HL-60/S4 treated with phorbol 12-myristate 13-acetate at 8.2 ng/mL for 4 days and 3 days (cell line): Measurements from ENCODE around the gene ZNF217.
"Not testable (repeated sequence)": the region's sequence is repeated elsewhere in the genome, so short reads cannot be mapped to it uniquely, and the experiment has no call there.

Source experiments
- in situ Hi-C: fragments of 300-500 bp; cut with MboI; formaldehyde crosslinking; loops from 2 replicates; pipeline ENCODE4 v1.15.0; 2022; ENCODE audit warnings: low sequenced_read_pairs

The ZNF217 gene

DNA sequence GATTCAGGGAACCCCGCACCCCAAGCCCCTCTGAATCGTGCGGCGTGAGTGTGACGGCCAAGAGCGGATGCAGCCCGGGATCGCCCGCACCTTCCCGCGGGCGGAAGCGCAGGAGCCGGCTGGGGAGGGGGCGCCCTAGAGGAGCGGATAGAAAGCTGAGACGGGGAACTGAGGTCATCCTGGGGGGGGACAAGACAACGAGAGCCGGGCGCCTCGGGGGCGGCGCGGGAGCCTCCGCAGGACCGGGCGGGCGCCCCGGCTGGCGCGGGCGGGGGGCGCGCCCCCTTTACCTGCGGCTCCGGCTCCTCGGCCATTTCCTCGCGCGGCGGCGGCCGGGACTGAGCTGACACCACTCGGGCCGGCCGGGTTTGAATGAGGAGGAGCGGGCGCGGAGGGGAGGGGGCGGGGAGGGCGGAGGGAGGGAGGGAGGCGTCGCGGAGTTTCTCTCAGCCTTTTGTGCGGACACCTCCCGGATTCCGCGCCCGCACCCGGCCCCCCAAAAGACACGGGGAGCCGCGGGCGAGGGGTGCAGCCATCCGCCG is at the start of gene ZNF217:
Gene ZNF217 (minus strand): TSS at position 374 of the 542 bp plus-strand sequence. CDS start 11,013 bp downstream, outside the sequence.
- in situ Hi-C loops, result not testable (repeated sequence)

DNA sequence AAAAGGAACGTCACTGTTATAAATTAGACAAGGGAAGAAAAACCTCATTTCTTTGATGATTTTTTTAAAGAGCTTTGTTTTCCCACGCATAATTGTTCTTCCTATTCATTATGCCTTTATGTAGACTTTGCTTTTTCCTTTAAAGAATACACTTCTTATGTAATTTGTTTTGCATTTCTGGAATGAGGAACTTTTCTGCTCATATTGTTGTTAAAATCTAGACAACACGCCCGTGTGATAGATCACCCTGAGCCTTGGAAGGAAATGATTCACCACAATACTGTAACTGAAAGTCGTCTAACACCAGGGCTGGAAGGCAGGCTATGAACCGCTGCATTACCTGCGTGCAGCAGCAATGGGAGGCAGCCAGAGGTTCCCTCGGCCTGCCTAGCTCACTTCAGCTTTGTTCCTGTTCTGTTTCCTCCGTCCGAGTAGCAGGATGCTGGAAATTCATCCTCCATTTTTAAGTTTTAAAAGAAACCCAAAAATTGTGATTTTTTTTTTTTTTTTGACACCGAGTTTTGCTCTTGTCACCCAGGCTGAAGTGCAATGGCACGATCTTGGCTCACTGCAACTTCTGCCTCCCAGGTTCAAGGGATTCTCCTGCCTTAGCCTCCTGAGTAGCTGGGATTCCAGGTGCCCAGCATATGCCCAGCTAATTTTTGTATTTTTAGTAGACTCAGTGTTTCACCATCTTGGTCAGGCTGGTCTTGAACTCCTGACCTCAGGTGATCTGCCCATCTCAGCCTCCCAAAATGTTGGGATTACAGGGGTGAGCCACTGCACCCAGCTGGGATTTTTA is 49.6 kb upstream of the ZNF217 start:
- in situ Hi-C loops, result no loop called here

DNA sequence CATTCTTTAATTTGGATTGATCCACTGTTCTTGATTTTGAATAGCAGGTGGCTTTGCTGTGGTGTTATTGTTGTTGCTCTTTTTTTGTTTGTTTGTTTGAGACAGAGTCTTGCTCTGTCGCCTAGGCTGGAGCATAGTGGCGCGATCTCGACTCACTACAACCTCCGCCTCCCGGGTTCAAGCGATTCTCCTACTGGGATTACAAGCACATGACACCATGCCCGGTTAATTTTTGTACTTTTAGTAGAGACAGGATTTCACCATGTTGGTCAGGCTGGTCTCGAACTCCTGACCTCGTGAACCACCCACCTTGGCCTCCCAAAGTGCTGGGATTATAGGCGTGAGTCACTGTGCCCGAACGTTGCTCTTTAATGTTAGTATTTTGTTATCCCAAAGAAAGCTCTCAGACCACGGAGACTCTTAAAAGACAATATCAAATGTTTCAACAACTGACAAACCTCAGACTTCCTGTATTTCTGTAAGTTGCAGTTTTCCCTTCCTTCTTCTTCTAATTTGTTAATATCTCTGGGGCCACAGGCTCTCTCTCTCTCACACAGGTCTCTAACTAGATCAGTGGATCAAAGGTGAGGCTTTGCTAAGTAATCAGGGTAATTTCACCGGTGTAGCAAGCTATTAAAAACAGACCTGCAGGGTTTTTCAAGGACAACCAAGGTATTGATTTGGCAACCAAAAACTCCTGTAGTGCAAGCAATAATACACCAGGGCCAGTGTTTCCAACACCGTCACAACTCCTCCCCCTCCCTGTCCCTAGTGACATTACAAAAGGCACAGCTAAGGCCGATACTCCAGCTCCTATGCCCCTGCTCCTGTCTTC is 48.8 kb upstream of the ZNF217 start:
- in situ Hi-C loops, result no loop called here

DNA sequence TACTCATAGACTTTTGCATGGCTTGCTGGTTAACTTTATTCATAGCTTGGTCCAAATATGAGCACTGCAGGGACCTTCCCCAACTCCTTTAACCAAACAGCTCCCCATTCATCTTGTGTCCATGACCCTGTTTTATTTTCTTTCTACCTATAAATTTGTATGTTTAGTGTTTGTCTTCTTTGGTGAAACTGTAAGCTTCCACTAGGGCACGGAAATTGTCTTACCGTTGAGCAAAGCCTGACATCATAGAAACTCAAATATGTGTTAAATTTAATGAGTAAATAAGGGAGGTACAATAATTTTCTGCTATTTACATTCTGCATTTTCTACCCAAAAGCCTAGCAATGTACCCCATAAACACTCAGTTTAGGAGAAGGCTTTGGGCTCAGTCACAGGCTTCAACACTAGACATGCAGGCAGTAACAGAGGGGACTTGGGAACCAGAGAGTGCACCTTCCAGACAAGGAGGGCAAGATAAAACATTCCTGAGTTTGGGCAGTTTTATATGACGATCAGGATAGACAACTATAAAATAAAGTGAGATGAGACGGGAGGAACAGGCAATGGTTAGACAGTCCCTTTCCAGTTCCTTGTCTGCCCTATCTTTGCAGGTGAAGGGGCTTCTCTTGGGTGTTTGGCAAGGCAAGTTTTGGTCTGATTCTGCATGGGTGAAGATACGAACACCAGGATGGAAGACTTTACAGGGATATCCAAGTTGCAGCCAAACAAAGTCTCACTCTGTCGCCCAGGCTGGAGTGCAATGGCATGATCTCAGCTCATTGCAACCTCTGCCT is 46.2 kb upstream of the ZNF217 start:
- in situ Hi-C loops, result no loop called here

DNA sequence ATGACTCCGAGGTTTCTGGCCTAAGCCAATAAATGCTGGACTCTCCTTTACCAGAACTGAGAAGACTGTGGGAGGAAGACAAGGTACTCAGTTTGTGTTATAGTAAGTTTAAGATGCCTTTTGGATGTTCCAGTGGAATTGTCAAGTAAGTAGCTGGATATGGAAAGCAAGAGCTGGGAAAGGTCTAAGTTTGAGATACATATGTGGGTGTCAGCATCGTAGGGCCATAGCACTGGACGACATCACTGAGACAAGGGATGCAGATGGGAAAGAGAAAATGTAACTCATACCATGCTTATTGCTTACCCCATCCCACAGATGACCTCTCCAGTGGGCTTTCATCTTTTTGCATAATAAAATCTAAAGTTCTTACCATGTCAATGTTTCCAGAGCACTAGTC is 45.5 kb upstream of the ZNF217 start:
- in situ Hi-C loops, result no loop called here

DNA sequence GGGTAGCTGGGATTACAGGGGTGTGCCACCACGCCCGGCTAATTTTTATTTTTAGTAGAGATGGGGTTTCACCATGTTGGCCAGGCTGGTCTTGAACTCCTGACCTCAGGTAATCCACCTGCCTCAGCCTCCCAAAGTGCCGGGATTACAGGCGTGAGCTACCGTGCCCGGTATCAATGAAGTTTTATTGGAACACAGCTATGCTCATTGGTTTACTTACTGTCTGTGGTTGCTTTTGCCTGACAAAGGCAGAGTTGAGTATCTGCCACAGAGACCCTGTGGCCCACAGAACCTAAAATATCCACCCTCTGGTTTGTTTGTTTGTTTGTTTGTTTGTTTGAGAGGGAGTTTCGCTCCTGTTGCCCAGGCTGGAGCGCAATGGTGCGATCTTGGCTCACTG is 43.7 kb upstream of the ZNF217 start:
- in situ Hi-C loops, result not testable (repeated sequence)

DNA sequence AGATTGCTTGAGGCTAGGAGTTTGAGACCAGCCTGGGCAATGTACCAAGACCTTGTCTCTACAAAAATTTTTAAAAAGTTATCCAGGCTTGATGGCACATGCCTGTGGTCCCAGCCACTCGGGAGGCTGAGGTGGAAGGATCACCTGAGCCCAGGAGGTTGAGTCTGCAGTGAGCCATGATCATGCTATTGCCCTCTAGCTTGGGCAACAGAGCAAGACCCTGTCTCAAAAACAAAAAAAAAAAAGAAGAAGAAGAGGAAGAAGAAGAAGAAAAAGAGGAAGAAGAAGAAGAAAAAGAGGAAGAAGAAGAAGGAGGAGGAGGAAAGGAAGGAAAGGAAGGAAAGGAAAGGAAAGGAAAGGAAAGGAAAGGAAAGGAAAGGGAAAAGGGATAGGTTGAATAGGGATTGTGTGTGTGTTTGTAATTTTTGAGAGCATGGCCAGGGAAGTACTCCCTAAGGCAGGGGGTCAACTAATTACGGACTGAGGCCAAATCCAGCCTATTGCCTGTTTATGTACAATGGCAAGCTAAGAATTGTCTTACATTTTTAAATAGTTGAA is 43.0 kb upstream of the ZNF217 start:
- in situ Hi-C loops, result no loop called here

DNA sequence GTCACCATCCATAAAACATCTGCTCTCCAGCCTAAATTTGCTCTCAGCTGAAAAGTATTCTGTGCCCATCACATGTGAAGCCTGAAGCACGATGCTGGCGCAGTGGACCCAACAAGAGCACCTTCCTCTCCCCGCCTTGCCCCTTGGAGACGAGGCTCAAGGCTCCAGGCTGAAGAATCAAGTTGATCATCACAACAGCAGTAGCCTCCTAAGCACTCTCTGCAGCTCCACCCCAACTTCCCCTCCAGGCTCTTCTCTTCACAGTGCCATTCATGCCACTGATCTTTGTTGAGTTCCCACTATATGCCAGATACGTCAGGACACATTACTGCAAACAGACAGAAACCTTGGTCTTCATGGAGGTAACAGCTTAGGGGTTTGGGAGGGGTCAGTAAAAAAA is 41.6 kb upstream of the ZNF217 start:
- in situ Hi-C loops, result no loop called here

DNA sequence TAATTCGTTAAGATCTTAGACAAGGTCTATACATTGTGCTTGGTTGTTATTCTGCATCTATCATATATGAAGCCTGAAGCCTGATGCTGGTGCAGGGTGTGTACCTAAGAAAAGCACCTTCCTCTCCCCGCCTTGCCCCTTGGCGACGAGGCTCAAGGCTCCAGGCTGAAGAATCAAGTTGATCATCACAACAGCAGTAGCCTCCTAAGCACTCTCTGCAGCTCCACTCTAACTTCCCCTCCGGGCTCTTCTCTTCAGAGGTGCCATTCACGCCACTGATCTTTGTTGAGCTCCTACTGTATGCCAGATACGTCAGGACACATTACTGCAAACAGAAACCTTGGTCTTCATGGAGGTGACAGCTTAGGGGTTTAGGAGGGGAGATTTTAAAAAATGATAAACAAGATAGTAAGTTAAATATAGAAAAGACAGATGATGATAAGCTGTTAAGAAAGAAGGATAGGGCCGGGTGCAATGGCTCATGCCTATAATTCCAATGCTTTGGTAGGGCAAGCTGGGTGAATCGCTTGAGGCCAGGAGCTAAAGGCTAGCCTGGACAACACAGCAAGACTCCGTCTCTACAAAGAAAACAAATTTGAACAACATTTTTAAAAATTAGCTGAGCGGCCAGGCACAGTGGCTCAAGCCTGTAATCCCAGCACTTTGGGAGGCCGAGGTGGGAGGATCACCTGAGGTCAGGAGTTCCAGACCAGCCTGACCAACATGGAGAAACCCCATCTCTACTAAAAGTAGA is 38.4 kb upstream of the ZNF217 start:
- in situ Hi-C loops, result no loop called here

DNA sequence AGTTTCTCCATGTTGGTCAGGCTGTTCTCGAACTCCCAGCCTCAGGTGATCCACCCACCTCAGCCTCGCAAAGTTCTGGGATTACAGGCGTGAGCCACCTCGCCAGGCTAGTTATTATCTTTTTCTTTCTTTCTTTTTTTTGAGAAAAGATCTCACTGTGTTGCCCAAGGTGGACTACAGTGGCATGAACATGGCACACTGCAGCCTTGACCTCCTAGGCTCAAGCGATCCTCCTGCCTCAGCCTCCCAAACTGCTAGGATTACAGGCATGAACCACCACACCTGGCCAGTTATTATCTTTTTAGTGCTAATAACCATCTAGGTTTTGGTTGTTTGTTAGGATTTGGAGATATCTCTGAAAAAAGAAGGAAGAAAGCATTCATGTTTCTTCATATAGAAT is 35.8 kb upstream of the ZNF217 start:
- in situ Hi-C loops, result no loop called here

DNA sequence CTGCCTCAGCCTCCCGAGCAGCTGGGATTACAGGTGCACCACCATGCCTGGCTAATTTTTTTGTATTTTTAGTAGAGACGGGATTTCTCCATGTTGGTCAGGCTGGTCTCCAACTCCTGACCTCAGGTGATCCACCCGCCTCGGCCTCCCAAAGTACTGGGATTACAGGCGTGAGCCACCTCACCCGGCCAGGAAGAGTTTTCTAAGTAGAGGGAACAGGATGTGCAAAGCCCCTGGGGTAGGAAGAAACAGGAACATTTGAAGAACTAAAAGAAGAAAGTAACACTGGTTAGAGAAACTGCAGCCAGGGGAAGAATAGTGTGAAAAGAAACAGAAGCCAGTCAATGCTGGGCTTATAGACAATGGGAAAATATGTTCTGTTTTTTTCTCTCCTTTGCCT is 35.1 kb upstream of the ZNF217 start:
- in situ Hi-C loops, result not testable (repeated sequence)

DNA sequence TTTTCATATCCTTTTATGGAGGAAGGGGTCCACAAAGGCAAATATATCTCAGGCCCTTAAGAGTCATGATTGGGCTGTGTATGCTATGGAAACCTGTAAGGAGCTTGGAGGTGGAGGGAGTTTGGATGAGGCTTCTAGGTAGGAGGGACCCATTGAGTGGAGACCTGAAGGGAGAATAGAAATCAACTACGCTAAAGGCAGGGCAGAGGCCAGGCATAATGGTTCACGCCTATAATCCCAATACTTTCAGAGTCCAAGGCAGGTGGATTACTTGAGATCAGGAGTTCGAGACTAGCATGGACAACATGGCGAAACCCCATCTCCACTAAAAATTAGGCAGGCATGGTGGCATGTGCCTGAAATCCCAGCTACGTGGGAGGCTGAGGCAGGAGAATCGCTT is 34.4 kb upstream of the ZNF217 start:
- in situ Hi-C loops, result no loop called here

DNA sequence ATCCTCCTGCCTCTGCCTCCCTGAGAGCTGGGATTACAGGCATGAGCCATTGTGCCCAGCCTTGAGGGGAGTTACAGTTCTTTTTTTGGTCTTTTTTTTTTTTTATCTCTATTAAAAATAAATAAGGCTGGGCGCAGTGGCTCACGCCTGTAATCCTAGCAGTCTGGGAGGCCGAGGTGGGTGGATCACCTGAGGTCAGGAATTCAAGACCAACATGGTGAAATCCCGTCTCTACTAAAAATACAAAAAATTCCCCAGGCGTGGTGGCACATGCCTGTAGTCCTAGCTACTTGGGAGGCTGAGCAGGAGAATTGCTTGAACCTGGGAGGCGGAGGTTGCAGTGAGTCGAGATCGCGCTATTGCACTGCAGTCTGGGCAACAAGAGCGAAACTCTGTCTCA is 33.4 kb upstream of the ZNF217 start:
- in situ Hi-C loops, result not testable (repeated sequence)

DNA sequence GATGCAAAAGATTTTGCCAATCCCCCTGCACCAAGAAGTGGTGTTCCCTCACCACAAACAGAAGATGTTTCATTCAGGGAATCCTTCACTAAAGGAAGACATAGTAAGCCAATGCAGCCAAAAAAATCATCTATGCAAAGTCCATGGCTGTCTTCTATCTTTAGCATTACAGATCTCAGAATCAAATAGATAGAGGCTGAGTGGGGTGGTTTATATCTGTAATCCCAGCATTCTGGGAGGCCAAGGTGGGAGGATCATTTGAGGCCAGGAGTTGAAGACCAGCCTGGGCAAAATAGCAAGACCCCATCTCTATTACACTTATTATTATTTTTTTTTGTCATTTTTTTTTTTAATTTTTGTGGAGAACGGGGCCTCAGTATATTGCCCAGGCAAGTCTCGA is 32.9 kb upstream of the ZNF217 start:
- in situ Hi-C loops, result no loop called here

DNA sequence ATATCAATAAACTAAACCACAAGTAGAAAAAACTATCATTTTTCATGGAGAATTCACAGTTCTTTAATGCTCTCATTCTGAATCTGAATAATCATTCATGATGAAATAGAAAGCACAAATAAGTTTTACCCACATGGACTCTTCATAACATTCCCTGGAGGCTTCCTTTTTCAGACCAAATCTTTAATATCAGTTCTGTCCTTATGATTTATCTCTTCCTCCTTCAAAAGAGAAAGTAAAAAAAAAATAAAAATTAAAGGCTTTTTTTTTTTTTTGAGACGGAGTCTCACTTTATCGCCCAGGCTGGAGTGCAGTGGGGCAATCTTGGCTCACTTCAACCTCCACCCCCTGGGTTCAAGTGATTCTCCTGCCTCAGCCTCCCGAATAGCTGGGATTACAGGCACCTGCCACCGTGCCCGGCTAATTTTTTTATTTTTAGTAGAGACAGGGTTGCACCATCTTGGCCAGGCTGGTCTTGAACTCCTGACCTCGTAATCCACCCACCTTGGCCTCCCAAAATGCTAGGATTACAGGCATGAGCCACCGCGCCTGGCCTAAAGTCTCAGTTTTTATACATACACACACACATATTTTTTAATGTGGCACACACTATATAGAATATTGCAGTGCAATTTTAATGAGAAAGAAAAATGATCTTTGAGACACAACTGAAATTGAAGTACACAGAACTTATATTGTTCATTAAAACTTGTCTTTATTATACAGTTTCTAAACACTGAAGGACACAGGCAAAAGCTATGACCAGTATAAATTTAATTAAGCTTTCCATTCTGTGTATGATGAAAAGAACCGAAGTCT is 31.9 kb upstream of the ZNF217 start:
- in situ Hi-C loops, result no loop called here

DNA sequence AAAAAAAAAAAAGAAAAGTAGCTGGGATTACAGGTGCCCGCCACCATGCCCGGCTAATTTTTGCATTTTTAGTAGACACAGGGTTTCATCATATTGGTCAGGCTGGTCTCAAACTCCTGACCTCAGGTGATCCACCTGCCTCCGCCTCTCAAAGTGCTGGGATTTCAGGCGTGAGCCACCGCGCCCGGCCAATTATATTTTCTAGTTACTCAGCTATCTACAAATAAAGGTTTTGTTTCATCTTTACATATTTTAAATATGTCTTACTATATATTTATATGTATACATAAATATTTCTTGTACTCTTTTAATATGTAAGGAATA is 31.2 kb upstream of the ZNF217 start:
- in situ Hi-C loops, result not testable (repeated sequence)

DNA sequence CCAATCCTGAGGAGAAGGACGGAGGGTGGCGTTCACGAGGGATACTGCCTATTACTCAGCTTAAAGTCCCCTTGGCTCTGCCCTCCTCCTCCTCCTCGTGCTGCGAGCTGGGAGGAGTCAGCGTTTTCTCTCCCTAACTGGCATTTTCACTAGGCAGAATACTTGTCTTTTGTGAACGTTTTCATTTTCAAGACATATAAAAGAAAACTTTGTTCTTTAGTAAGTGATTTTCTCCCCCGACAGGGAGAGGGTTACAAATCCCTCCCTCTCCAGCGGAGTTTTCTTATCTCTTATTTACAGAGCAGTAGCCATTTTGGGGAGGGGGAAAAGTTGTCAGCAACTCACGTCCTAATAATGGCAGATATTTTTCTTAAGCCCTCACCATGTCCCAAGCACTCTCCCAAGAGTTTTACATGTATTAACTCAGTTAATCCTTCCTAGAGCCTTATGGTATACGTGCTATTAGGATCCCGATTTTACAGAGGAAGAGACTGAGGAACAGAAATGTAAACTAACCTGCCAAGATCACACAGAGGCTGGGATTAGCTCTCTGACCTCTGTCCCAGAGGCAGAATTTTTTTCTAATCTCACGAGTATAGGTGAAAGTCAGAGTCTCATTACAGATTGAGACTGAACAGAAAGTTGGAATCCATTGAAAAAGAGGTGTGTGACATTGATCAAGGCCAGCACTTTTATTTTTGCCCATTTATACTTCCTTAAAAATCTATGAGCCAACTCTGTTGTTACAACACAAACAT is 30.0 kb upstream of the ZNF217 start:
- in situ Hi-C loops, result no loop called here

DNA sequence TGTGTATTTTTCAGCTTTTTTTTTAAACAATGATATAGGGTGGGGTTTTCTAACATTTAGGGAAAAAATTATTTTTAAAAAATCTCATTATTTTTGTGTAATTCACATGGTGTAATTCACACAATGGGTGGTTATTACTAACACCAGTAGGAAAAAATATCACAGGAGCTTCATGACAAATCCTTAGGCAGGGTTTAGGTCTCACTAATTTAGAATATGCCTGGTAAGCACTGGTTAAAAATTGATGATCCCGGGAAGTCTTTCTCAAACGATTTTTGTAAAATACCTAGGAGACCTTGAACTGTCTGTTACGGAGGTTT is 29.5 kb upstream of the ZNF217 start:
- in situ Hi-C loops, result no loop called here
